Medulla oblongata (tissue), 1 donor: ENCODE measurements around the gene PLEKHH2.

ENCODE experiments used
- DNase-seq: peaks from one replicate; pipeline ENCODE4 v3.0.0-alpha.2; 2015; ENCODE audit errors: extremely low spot score

Gene PLEKHH2

GRCh38 chr2:43812006-43812405 lies 174.9 kb downstream of the PLEKHH2 start:
- no peak for DNase-seq

DNA sequence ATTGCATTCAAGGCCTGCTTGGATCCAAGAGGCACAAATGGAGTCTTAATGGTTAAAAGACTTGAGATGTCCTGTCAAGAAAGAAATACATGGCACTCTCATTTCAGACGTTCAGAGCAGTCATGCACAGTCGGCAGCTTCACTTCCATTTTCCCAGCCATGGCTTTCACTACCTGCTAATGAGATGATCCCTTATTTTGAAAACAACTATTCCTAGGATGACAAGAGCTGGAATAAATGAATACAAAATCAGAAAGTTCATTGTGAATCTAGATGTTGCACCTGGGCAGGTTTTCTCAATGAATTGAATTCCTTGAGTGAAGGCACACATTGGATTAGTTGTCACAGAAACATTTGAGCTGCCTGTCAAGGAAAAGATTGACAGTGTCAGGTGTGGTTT lies 175.9 kb downstream of the PLEKHH2 start:
- no peak for DNase-seq

GRCh38 chr2:43814711-43815110 lies 177.7 kb downstream of the PLEKHH2 start:
- DNase-seq, result no peak
